SH-SY5Y (cell line): Measurements from ENCODE around the gene CHRNA4.

Experiments
- GATA2 ChIP-seq: IDR thresholded peaks from 2 replicates; pipeline ENCODE4 v1.6.1; 2011; ENCODE audit warnings: mild to moderate bottlenecking, low read depth, low read length
- GATA3 ChIP-seq: IDR thresholded peaks from 2 replicates; pipeline ENCODE4 v1.6.1; 2011; ENCODE audit warnings: low read depth, mild to moderate bottlenecking, low read length, moderate library complexity

- TF ChIP-seq GATA3 (no peak), GATA2 (no peak)
Measured at GRCh38 chr20:63369724-63370617, 8.8 kb upstream of the CHRNA4 start.
